ENCODE measurements around the gene C8B.

DNA sequence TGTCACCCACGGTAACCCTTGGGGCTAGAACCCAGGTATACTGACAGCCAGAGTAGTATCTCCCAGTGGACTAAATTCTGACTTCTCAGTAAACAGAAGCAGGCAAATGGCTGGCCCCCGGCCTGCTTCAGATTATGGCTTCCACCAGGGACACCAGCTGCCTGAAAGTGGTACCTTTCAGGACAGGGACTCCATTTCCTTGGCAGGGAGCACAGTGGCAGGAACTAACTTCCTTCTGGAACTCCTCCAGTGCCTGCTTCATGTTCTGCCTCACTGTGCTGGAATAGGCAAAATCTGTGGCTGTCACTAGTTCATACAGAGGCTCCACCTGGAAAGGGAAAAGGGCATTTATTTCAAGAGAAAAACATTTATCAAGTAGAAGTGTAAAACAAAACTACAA is 32.7 kb downstream of the C8B start:
- TF ChIP-seq POLR2AphosphoS5 (IDR thresholded peaks at IDR 0.05; ENCODE audit: low read depth, low read length): no peak
- TF ChIP-seq, protein P1, sequence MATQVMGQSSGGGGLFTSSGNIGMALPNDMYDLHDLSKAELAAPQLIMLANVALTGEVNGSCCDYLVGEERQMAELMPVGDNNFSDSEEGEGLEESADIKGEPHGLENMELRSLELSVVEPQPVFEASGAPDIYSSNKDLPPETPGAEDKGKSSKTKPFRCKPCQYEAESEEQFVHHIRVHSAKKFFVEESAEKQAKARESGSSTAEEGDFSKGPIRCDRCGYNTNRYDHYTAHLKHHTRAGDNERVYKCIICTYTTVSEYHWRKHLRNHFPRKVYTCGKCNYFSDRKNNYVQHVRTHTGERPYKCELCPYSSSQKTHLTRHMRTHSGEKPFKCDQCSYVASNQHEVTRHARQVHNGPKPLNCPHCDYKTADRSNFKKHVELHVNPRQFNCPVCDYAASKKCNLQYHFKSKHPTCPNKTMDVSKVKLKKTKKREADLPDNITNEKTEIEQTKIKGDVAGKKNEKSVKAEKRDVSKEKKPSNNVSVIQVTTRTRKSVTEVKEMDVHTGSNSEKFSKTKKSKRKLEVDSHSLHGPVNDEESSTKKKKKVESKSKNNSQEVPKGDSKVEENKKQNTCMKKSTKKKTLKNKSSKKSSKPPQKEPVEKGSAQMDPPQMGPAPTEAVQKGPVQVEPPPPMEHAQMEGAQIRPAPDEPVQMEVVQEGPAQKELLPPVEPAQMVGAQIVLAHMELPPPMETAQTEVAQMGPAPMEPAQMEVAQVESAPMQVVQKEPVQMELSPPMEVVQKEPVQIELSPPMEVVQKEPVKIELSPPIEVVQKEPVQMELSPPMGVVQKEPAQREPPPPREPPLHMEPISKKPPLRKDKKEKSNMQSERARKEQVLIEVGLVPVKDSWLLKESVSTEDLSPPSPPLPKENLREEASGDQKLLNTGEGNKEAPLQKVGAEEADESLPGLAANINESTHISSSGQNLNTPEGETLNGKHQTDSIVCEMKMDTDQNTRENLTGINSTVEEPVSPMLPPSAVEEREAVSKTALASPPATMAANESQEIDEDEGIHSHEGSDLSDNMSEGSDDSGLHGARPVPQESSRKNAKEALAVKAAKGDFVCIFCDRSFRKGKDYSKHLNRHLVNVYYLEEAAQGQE (IDR thresholded peaks at IDR 0.05; ENCODE audit: insufficient read depth in 1 of 2, low read depth in 2 of 2, low read length in 2 of 2): no peak
- TF ChIP-seq TAF1 (IDR thresholded peaks at IDR 0.05; ENCODE audit: borderline replicate concordance, insufficient read depth, low read length): no peak
